H1 (cell line): Measurements from ENCODE around the gene GGT7. TPM values are rescaled to one million over a fixed set of nuclear protein-coding genes. Genes with fewer than 3 reads are reported as not detected.

ENCODE experiments used
- CEBPB ChIP-seq: IDR thresholded peaks from 2 replicates; pipeline ENCODE4 v1.6.1; 2012; ENCODE audit warnings: low read depth, low read length
- CHD7 ChIP-seq: fragments of 300-600 bp; sonication (generic); IDR thresholded peaks from 2 replicates; pipeline ENCODE4 v1.7.1; 2012; ENCODE audit warnings: low read length, moderate library complexity, mild to moderate bottlenecking, inconsistent platforms; ENCODE audit not compliant: insufficient replicate concordance
- CREB1 ChIP-seq: IDR thresholded peaks from 2 replicates; pipeline ENCODE4 v1.6.1; 2012; ENCODE audit warnings: inconsistent platforms
- CTBP2 ChIP-seq: IDR thresholded peaks from 2 replicates; pipeline ENCODE4 v1.7.0; 2011; ENCODE audit warnings: borderline replicate concordance, mild to moderate bottlenecking, moderate library complexity, mixed read lengths, low read length; ENCODE audit not compliant: insufficient read depth, insufficient read length
- KDM1A ChIP-seq: fragments of 200-600, 300-600 bp; sonication (generic); IDR thresholded peaks from 2 replicates; pipeline ENCODE4 v1.7.1; 2016; ENCODE audit warnings: mild to moderate bottlenecking, low read length, borderline replicate concordance
- KDM5A ChIP-seq: fragments of 200-600 bp; IDR thresholded peaks from 2 replicates; pipeline ENCODE4 v1.7.1; 2012; ENCODE audit warnings: mild to moderate bottlenecking, low read length, inconsistent platforms, mixed read lengths
- MAFK ChIP-seq: IDR thresholded peaks from 2 replicates; pipeline ENCODE4 v1.6.1; 2012; ENCODE audit warnings: low read depth, mild to moderate bottlenecking, improper control_type of control experiment, low read length
- POLR2AphosphoS5 ChIP-seq: IDR thresholded peaks from 2 replicates; pipeline ENCODE4 v1.6.1; 2011; ENCODE audit warnings: low read depth, low read length
- RBBP5 ChIP-seq: IDR thresholded peaks from 2 replicates; pipeline ENCODE4 v1.7.1; 2012; ENCODE audit warnings: low read depth, mild to moderate bottlenecking, inconsistent platforms, low read length, moderate library complexity, borderline replicate concordance
- SP1 ChIP-seq: IDR thresholded peaks from 2 replicates; pipeline ENCODE4 v1.6.1; 2011; ENCODE audit warnings: low read depth, low read length
- TAF1 ChIP-seq: IDR thresholded peaks from 2 replicates; pipeline ENCODE4 v1.6.1; 2011; ENCODE audit warnings: mild to moderate bottlenecking, low read depth, low read length
- polyA plus RNA-seq, 7 experiments: library from polyadenylated mRNA; depleted of rRNA in 3 of 7; stranded (reverse) in 5 of 7; unstranded in 2 of 7; fragments of >200 nt in 5 of 7; fragments of 200-250 nt in 2 of 7; gene quantifications; 1 replicate in 5 of 7; 2 replicates in 1 of 7; 4 replicates in 1 of 7; pipeline versions ENCODE4 v1.2.1 to v1.2.3, GENCODE V29; 2011 to 2013; ENCODE audit warnings: missing spikeins in 2 of 7, mixed read lengths in 2 of 7
- total RNA-seq: library from RNA; stranded (reverse); fragmentation: NEBNext Ultra II Directional; extraction: Animal tissue kit (Norgen Biotek cat#: 25700); gene quantifications from 2 replicates; pipeline ENCODE4 v1.2.1, GENCODE V29; 2021

GGT7 gene
- total and polyA plus RNA-seq, 2 of the 8 experiments (the other 6 are each of a cell fraction or from before 2014, with no cell fraction given) = 20.2 to 25.5 TPM

- TF ChIP-seq CHD7 (no peak), KDM1A (no peak), CTBP2 (no peak), CEBPB (no peak), TAF1 (peak; percentile 51; the same call in 1 of the 2 replicates), CREB1 (peak; percentile 41; the same call in 1 of the 2 replicates), MAFK (no peak), KDM5A (no peak), POLR2AphosphoS5 (0 out of 2 replicates have a peak, but pooled peaks have one; percentile 29), SP1 (0 out of 2 replicates have a peak, but pooled peaks have one; percentile 53), RBBP5 (peak; percentile 80; the same call in 1 of the 2 replicates)
Observed at GRCh38 chr20:34872622-34873224, at the start of gene GGT7 (continued).
